Measurements from ENCODE around the gene CCDC28B.

DNA sequence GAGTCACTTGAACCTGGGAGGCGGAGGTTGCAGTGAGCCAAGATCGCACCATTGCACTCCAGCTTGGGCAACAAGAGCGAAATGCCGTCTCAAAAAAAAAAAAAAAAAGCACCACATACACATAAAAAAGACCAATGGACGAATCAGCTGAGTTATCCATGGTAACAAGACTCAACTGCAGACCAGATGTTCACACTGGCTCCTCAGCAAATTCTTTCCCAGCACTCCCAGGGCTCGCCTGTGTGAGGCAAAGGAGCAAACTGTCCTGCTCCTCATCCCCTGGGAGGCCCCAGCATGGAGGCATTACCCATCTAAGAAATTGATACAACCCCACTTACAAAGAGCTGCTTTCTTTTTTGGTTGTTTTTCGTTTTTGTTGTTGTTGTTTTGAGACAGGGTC is 18.6 kb downstream of the CCDC28B start:
- TF ChIP-seq, protein P1, sequence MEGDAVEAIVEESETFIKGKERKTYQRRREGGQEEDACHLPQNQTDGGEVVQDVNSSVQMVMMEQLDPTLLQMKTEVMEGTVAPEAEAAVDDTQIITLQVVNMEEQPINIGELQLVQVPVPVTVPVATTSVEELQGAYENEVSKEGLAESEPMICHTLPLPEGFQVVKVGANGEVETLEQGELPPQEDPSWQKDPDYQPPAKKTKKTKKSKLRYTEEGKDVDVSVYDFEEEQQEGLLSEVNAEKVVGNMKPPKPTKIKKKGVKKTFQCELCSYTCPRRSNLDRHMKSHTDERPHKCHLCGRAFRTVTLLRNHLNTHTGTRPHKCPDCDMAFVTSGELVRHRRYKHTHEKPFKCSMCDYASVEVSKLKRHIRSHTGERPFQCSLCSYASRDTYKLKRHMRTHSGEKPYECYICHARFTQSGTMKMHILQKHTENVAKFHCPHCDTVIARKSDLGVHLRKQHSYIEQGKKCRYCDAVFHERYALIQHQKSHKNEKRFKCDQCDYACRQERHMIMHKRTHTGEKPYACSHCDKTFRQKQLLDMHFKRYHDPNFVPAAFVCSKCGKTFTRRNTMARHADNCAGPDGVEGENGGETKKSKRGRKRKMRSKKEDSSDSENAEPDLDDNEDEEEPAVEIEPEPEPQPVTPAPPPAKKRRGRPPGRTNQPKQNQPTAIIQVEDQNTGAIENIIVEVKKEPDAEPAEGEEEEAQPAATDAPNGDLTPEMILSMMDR (IDR thresholded peaks at IDR 0.05), result no peak
- TF ChIP-seq POLR2A (IDR thresholded peaks at IDR 0.05) (no peak), EP300 (IDR thresholded peaks at IDR 0.05) (no peak)
